Measurements from ENCODE around the gene SLC4A2.
A peak's percentile ranks its signal among the peaks of the same experiment; 100 is the strongest.

The SLC4A2 gene

GRCh38 chr7:151095828-151096475 lies 36.6 kb downstream of the SLC4A2 start:
- no peak for DNase-seq

- DNase-seq = no peak
These were observed 40.3 kb downstream of the SLC4A2 start for GRCh38 chr7:151099486-151100211.

DNA sequence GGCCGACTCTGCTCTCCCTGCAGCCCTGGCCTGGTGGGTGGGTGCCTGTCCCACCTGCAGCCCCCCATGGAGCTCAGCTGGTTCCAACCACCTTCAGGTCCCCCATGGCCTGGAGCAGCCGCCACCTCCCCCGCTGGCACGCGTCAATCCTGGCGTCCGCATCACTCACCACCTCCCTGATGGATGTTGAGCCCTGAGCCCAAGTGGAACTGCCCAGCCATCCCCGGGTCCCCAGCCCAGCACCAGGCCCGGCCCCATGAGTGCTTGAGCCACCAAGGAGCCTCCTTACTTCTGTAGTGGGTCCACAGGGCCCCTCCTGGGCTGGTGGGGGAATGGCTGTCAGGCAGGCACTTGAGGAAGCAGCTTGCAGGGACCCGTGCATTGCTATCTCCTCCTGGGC lies 41.5 kb downstream of the SLC4A2 start:
- no peak for DNase-seq

- no peak for DNase-seq
These were observed 42.4 kb downstream of the SLC4A2 start for GRCh38 chr7:151101621-151102396.

GRCh38 chr7:151102991-151103390 lies 43.6 kb downstream of the SLC4A2 start:
- no peak for DNase-seq

DNA sequence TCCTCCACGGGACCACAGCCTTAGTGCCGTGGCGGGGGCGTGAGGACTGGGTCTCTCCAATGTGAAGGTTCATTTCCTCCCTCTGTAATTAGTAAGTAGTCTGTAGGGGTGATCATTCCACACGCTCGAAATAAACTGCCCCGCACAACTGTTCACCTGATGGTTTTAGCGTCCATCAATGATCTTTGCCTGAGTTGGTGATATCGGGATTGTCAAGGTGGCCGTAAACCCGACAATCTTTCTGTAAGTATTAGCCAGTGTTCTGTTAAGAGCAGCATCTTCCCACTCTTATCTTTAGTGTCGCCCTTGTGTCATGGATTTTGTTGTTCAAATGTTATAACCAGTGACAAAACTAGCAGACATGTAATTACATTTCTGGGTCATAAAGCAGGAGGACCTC lies 44.6 kb downstream of the SLC4A2 start:
- no peak for DNase-seq

DNA sequence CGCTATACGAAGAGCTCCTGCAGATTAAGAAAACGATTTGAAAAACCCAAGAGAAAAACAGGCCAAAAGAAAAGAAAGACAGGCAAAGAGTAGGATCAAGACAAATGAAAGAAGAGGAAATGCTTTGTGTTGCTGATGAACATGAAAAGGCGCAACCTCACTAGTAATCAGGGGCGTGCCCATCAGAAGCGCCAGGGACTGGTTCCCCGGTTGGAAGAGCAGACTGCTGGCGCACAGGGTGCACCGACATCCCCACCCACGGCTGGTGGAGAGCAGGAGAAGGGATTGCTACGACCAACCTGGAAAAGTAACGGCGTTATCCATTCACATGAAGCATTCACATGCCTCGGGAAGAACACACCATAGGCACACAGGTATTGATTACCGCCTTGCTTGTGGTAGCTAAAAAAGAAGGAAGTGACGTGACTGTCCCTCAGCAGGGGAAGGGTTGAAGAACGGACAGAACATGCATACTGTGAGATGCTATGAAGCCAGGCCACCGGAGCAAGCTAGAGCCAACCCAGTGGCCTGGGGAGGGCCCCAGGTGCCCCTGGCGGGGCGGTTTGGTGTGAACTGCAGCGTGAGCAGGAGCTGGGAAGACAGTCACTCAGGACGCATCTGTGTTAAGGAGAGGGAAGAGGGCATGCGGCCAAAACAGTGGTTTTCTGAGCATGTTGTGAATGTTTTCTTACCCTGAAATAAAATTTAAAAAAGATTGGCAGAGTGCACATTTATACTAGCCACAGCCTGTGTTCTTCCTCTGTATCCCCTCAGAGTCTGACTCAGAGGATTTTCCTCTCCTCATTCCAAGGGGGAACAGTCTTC lies 45.2 kb downstream of the SLC4A2 start:
- no peak for DNase-seq

- DNase-seq = no peak
These were observed 48.5 kb downstream of the SLC4A2 start for GRCh38 chr7:151107882-151108281.

GRCh38 chr7:151109094-151110048 lies 50.0 kb downstream of the SLC4A2 start:
- no peak for DNase-seq

- DNase-seq = no peak
These were observed 51.0 kb downstream of the SLC4A2 start for GRCh38 chr7:151110236-151110940.

GRCh38 chr7:151110941-151111645 lies 51.7 kb downstream of the SLC4A2 start:
- peak; percentile 70 for DNase-seq

DNA sequence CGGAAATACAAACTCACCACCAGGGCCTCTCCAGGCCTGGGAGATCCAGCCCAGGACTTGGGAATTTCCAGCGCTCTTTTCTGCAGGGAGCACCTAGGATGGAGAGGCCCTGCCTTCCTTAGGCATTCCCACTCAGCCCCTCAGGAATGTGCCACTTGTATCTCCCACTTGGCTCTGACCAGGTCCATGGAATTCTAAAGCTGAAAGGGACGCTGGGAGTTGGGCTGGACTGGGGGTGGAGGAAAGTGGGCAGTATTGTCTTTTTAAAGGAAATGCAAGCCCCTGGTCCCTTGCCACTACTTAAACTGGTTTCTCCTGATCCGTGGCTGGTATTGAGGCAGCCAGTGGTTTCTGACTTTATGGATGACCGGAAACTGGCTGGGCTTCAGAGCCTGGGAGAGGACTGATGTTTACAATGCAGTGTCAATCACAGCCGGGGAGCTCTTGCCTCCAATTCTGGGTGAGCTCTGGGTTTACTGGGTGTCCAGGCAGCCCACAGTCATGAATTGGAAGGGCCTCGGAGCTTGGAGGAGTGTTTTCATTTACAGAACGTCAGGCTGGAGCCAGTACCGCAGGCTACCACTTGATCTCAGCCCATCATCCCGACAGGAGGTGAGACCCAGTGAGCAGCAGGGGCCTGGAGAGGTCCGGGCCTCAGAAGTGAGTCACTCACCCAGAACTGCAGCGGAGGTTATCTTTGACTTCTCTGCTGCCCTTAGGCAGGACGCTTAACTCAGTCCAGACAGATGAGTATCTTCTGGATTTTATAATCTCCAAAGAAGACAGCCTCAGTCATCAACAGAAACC lies 54.2 kb downstream of the SLC4A2 start:
- no peak for DNase-seq

GRCh38 chr7:151114151-151115090 lies 55.0 kb downstream of the SLC4A2 start:
- no peak for DNase-seq

GRCh38 chr7:151115121-151115835 lies 55.9 kb downstream of the SLC4A2 start:
- DNase-seq = no peak

GRCh38 chr7:151115836-151116418 lies 56.5 kb downstream of the SLC4A2 start:
- no peak for DNase-seq

DNA sequence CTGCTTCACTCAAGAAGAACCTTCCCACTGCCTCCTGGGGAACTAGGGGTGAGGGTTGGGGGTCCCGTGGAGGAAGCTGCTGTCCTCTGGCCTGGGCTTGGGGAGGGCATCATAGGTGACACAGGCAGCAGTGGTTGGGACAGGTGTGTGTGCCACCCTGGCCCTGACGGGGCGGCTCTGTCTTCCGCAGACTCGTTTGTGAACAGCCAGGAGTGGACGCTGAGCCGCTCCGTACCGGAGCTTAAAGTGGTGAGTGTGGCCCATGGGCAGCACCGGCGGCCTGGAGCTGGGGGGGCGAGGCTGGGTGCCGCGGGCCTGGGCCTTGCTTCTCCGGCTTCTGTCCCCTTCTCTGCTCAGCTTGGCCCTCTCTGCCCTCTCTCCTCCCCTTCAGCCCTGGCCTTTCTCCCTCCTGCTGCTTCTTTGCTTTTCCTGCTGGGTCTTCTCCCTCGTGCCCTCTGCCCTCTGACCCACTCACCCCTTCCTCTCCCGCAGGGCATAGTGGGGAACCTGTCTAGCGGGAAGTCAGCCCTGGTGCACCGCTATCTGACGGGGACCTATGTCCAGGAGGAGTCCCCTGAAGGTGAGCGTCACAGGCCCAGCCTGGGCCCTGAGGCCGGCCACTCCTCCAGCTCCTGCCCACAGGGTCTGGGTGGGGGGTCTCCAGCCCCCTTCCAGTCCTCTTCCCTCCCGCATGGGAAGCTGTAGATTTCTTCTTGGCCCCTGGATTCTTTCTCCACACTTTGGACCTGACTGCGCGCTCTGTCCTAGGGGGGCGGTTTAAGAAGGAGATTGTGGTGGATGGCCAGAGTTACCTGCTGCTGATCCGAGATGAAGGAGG lies 57.4 kb downstream of the SLC4A2 start:
- DNase-seq = no peak

All from activated gamma-delta T cell treated with Interleukin-2 at 50 U/mL for 16 hours (primary cell).